ENCODE data around the gene PLBD1.

The PLBD1 gene

GRCh38 chr12:14564336-14564959 lies 3.2 kb downstream of the PLBD1 start:
- no peak for DNase-seq

- no peak for DNase-seq
Observed at GRCh38 chr12:14563046-14563445, 4.6 kb downstream of the PLBD1 start.

GRCh38 chr12:14562279-14562678 lies 5.4 kb downstream of the PLBD1 start:
- peak; percentile 65 to 79 for DNase-seq

- no peak for DNase-seq
Observed at GRCh38 chr12:14561677-14562238, 5.9 kb downstream of the PLBD1 start.

- DNase-seq = no peak
Observed at GRCh38 chr12:14560904-14561574, 6.6 kb downstream of the PLBD1 start.

GRCh38 chr12:14558473-14558959 lies 9.2 kb downstream of the PLBD1 start:
- peak; percentile 33 to 53 for DNase-seq

GRCh38 chr12:14557966-14558365 lies 9.7 kb downstream of the PLBD1 start:
- no peak for DNase-seq

GRCh38 chr12:14554281-14555007 lies 13.2 kb downstream of the PLBD1 start:
- DNase-seq = peak; percentile 90 to 95

- DNase-seq = no peak
Observed at GRCh38 chr12:14548609-14549008, 19.1 kb downstream of the PLBD1 start.

- DNase-seq = no peak
Observed at GRCh38 chr12:14547571-14547970, 20.1 kb downstream of the PLBD1 start.

GRCh38 chr12:14545144-14546124 lies 22.2 kb downstream of the PLBD1 start:
- no peak for DNase-seq

GRCh38 chr12:14540801-14541462 lies 26.8 kb downstream of the PLBD1 start:
- DNase-seq = no peak

- no peak for DNase-seq
Observed at GRCh38 chr12:14537088-14537487, 30.6 kb downstream of the PLBD1 start.

GRCh38 chr12:14532152-14532551 lies 35.5 kb downstream of the PLBD1 start:
- DNase-seq = no peak

- DNase-seq = no peak
Observed at GRCh38 chr12:14525964-14526363, 41.7 kb downstream of the PLBD1 start.

GRCh38 chr12:14521822-14522221 lies 45.9 kb downstream of the PLBD1 start:
- DNase-seq = no peak

- DNase-seq = peak in 1 of 2 donors; percentile 4
Observed at GRCh38 chr12:14514946-14515345, 52.7 kb downstream of the PLBD1 start.

- peak; percentile 5 to 18 for DNase-seq
Observed at GRCh38 chr12:14514154-14514842, 53.4 kb downstream of the PLBD1 start.

- no peak for DNase-seq
Observed at GRCh38 chr12:14510574-14510973, 57.1 kb downstream of the PLBD1 start.

- DNase-seq = no peak
Observed at GRCh38 chr12:14505626-14506596, 61.8 kb downstream of the PLBD1 start.

Measured in inflammatory macrophage treated with lipopolysaccharide for 1 hour (primary cell).